Measurements from ENCODE around the gene PKHD1. TPM values are rescaled to one million over a fixed set of nuclear protein-coding genes. Genes with fewer than 3 reads are reported as not detected.

PKHD1 gene
- total RNA-seq, 6 experiments from 2014 or later = 1.2 to 3.0 (median 2.3) TPM

DNA sequence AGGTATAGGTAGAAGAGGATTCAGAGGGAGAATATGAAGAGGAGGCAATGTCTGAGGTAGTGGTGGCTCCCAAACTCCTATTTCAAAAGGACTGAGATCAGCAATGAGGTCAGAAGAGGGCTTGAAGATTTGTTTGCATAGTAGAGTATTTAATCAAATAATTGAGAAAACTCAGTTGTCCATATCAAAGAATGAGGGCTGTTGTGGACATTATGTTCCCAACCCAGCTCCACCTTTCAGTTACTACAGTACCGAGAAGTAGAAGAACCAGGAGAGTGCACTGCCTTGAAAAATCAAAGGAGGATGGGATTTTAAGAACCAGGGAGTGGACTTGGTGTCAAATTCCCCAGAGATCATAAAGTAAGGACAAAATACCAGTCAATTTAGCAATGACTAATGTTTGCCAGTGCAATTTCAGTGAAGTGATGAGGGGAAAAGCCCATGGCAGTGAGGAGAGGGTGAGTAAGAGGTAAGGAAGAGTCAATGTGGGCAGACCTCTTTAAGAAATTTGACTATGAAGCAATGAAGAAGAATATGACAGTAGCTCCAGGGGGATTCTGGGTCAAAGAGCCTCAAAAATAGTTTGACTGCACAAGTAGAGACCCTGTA is 382.4 kb downstream of the PKHD1 start:
- intact Hi-C loops (cut with DNase I) = no loop called here
- Histone ChIP-seq H3K4me1 (peaks cover 0 to 34% (median 8%) of the 10 kb centered on the region in 4 donors), H3K27ac (peak overlapping the region in 1 of 3 donors; percentile 34), H3K36me3 (no peaks in the 10 kb centered on the region), H3K27me3 (no peaks in the 10 kb centered on the region), H3K9me3 (no peaks in the 10 kb centered on the region), H3K4me3 (no peak overlapping the region)
- no peak for TF ChIP-seq POLR2A (IDR thresholded peaks at IDR 0.05)
- TF ChIP-seq, protein P1, sequence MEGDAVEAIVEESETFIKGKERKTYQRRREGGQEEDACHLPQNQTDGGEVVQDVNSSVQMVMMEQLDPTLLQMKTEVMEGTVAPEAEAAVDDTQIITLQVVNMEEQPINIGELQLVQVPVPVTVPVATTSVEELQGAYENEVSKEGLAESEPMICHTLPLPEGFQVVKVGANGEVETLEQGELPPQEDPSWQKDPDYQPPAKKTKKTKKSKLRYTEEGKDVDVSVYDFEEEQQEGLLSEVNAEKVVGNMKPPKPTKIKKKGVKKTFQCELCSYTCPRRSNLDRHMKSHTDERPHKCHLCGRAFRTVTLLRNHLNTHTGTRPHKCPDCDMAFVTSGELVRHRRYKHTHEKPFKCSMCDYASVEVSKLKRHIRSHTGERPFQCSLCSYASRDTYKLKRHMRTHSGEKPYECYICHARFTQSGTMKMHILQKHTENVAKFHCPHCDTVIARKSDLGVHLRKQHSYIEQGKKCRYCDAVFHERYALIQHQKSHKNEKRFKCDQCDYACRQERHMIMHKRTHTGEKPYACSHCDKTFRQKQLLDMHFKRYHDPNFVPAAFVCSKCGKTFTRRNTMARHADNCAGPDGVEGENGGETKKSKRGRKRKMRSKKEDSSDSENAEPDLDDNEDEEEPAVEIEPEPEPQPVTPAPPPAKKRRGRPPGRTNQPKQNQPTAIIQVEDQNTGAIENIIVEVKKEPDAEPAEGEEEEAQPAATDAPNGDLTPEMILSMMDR (IDR thresholded peaks at IDR 0.05) = no peak
- DNase-seq (peak in 1 of 3 donors; percentile 42), ATAC-seq (peak; percentile 84 to 91 (median 90))
- 27% methylated on average over 1 of the region's 1 CpG for WGBS (ENCODE audit: insufficient coverage, low coverage, low lambda C conversion rate, missing lambda C conversion rate)

DNA sequence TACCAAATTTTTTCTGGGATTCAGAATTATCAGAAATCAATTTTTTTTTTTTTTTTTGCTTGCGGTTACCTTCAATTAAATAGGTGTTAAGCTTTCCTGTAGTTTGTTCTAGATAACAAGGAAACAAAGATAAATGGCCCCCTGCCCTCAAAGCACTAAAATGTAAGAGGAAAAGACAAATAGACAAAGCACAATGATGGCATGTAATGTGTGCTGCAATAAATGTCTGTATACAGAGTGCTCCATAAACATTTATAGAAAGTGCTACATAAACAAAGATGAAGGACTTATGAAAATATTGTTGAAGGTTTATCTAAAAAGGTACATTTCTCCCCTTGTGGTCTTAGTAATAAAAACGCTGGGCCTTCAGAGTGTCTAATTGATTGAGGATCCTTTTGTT is 384.6 kb downstream of the PKHD1 start:
- Histone ChIP-seq H3K27ac (no peak overlapping the region), H3K27me3 (no peaks in the 10 kb centered on the region), H3K4me1 (peaks cover 0 to 23% (median 6%) of the 10 kb centered on the region in 4 donors), H3K36me3 (no peaks in the 10 kb centered on the region), H3K4me3 (no peak overlapping the region), H3K9me3 (no peaks in the 10 kb centered on the region)
- DNase-seq (no peak), ATAC-seq (no peak)
- 70% methylated on average over 2 of the region's 2 CpGs for WGBS (ENCODE audit: insufficient coverage, low coverage, low lambda C conversion rate, missing lambda C conversion rate)
- TF ChIP-seq, protein P1 (IDR thresholded peaks at IDR 0.05) = no peak
- TF ChIP-seq POLR2A (IDR thresholded peaks at IDR 0.05) = no peak
- intact Hi-C loops (cut with DNase I) = no loop called here

DNA sequence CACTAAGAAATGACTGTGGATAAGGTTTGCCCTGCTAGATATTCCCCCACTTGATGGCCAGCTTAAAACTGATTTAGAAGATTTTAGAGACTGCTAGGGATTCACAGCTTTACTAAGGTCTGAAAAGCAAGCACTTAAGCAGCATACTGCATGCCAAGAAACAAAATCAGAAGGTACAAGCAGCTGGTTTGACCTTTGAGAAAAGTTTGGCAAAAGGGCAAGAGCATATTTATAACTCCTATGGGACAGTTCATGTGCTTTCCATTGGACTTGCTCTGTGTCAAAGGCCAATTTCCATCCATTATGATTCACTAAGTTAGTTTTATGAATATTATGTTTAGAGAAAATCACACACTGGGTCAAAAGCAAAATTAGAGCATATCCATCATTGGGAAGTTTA is 402.8 kb downstream of the PKHD1 start:
- Histone ChIP-seq H3K4me1 (peaks cover 0 to 5% (median 0%) of the 10 kb centered on the region in 4 donors), H3K27me3 (no peaks in the 10 kb centered on the region), H3K9me3 (no peaks in the 10 kb centered on the region), H3K27ac (no peak overlapping the region), H3K36me3 (no peaks in the 10 kb centered on the region), H3K4me3 (no peak overlapping the region)
- no peak for TF ChIP-seq POLR2A (IDR thresholded peaks at IDR 0.05)
- TF ChIP-seq, protein P1 (IDR thresholded peaks at IDR 0.05) = no peak
- ATAC-seq (no peak), DNase-seq (no peak)
- intact Hi-C loops (cut with DNase I) = no loop called here

DNA sequence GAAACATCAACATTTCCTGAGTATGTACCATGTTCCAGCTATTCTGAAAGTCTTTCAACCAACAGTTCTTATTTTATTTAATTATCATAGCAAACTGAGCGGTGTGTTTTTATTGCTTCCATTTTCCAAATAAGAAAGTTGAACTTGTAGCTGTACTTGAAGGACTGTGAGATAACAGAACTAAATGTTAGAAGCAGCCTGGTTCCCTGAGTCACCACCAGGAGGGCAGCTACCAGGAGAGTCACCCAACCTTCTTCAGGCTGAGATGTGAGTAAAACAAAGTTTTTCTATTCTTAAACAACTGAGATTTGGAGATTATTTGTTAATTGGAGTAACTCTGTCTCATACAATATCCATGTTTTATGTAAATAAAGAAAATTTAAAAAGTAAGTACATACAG is 403.4 kb downstream of the PKHD1 start:
- Histone ChIP-seq H3K4me3 (no peak overlapping the region), H3K27ac (no peak overlapping the region), H3K36me3 (no peaks in the 10 kb centered on the region), H3K4me1 (peaks cover 0 to 10% (median 0%) of the 10 kb centered on the region in 4 donors), H3K9me3 (no peaks in the 10 kb centered on the region), H3K27me3 (no peaks in the 10 kb centered on the region)
- DNase-seq (no peak), ATAC-seq (no peak)
- intact Hi-C loops (cut with DNase I) = no loop called here
- TF ChIP-seq, protein P1 (IDR thresholded peaks at IDR 0.05) = no peak
- TF ChIP-seq POLR2A (IDR thresholded peaks at IDR 0.05) = no peak
- 88% methylated on average over 1 of the region's 1 CpG for WGBS (ENCODE audit: insufficient coverage, low coverage, low lambda C conversion rate, missing lambda C conversion rate)
